HG02678 (cell line): ENCODE measurements around the gene RAB3B.
"Not testable (repeated sequence)": the region's sequence is repeated elsewhere in the genome, so short reads cannot be mapped to it uniquely, and the experiment has no call there.

Experiments used
- ATAC-seq: cut with Tn5 transposase; IDR thresholded peaks from one replicate; pipeline ENCODE4 v1.9.1; 2021; ENCODE audit warnings: mild to moderate bottlenecking, moderate library complexity; ENCODE audit not compliant: unreplicated experiment

Gene RAB3B

DNA sequence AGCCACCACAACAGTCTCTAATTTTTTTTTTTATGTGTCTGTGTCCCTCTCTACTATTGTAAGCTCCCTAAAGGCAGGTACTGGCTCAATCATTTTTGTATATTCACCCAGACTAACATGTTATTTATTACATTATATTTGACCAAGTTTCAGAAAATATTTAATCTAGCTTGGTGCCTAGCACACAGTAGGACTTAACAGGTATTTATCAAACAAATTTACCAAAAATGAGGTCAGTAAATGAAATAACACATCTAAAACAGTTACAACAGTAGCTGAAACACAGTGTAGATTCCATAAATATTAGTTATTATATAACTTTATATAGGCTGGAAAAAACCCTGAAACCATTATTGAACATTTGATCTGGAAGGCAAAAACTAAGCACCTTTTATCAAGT, 114.7 kb downstream of the RAB3B start:
- no peak for ATAC-seq

DNA sequence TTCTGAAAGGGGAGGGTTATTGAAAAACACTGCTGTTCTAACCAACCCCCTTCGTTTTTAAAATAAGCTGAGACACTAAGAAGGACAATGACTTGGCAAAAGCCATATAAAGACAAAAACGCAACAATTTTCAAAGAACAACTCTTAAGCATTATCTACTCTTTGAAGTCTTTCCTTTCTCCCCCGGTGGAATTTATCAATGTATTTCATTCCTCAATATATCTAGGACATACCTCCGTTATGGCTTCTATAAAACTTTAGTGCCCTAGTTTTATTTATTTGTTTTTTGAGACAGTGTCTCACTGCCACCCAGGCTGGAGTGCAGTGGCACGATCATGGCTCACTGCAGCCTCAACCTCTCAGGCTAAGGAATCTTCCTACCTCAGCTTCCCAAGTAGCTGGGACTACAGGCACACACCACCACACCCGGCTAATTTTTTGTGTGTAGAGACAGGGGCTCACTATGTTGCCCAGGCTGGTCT, 115.2 kb downstream of the RAB3B start:
- no peak for ATAC-seq

DNA sequence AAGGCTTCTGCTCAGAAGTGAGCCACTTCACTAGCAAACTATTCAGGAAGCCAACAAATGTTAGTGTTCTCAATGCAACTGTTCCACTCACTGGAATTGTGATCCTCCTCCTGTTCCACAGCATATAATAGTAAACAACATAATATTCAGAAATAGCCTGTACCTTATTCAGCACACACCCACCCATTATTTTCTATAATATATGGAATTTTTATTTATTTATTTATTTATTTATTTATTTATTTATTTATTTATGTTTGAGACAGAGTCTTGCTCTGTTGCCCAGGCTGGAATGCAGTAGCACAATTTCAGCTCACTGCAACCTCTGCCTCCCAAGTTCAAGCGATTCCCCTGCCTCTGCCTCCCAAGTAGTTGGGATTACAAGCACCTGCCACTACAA, 117.2 kb downstream of the RAB3B start:
- ATAC-seq = not testable (repeated sequence)

DNA sequence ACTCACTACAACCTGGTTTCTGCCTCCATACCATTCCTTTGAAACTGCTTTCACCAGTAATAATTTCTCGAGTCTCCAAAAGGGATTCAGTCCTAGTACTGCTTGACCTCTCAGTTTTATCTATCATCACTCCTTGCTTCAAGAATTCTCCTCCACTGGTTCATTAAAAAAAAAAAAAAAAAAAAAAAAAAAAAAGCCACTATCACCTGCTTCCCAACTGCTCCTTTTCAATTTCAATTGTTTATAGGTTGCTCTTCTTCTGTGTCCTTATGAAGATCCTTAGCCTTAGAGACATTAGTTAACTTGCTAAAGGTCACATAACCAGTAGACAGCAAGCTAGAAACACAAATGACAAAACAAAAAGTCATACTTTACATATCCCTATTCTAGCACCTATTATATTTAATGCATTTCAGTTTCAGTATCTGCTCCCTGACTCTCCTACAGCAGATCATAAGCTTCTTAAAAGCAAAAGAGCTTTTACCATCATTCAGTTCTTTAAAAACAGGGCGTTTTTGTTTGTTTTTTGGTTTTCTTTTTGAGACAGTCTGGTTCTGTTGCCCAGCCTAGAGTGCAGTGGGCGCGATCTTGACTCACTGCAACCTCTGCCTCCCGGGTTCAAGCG, 119.0 kb downstream of the RAB3B start:
- peak; percentile 56 for ATAC-seq

DNA sequence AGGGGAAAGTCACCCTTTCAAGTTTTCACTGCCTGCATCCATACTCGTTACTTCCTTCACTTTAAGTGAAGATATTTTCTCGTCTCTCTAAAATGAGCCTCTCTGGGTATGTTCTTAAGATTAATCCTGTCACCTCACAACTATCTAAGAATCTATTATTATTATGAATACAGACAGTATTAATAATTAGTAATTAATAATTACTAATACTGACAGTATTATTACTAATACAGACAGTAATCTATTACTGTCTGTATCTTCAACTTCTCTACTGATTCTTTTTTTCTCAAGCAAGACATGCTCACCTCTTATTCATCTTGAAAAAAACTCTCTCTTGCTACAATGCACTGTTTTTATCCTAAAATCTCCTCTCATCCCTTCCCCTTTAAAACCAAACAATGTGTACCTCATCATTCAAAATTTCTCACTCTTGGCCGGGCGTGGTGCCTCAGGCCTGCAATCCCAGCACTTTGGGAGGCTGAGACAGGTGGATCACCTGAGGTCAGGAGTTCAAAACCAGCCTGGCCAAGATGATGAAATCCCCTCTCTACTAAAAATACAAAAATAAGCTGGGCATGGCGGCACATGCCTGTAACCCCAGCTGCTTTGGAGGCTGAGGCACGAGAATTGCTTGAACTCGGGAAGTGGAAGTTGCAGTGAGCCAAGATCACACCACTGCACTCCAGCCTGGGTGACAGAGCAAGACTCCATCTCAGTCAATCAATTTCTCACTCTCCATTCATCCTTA, 119.7 kb downstream of the RAB3B start:
- ATAC-seq = no peak

DNA sequence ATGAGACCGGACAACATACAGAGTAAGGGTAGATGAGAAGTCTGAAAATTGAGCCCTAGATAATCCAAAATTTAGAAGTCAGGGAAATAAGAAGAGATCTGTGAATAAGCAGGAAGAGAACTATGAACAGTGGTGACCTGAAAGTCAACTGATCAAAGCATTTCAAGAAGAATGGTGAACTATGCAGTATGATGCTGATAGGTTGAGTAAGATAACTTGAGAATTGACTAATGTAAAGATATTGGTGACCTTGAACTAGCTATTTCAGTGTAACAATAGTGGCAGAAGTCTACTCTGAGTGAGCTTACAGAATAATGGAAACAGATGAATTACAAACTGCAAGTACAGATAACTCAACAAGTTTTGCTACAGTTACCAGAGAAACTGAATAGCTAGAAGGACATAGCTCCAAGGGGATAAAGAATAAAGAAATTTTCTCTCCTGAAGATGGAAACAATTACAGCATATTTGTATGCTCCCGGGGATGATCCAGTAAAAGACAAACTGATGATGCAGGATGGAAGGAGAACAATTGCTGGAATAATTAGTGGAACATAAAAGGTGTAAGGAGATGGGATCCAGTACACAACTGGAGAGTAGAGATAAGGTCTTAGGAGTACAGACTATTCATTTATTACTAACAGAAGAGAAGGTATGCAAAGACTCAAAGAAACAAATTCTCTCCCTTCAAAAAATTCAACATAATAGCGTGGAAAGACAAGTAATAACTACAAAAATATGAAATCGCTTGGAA, 122.8 kb downstream of the RAB3B start:
- no peak for ATAC-seq

DNA sequence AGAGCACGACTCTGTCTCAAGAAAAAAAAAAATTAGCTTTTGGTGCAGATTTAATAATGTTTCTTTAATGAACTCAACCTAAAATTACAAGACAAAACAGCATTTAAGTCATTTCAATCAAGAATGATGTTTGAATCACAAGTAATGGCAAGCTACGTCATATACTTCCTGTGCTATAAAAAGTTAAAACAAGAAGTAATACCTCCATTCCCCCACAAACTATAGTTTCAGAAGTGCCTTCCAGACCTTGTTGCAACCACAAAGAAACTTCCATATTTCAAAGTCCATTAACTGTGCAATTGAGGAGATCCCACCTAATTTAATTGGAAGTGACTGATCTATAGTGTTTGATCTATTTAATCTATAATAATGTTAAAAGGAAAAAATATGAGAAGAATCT, 127.1 kb downstream of the RAB3B start:
- ATAC-seq = peak; percentile 62

DNA sequence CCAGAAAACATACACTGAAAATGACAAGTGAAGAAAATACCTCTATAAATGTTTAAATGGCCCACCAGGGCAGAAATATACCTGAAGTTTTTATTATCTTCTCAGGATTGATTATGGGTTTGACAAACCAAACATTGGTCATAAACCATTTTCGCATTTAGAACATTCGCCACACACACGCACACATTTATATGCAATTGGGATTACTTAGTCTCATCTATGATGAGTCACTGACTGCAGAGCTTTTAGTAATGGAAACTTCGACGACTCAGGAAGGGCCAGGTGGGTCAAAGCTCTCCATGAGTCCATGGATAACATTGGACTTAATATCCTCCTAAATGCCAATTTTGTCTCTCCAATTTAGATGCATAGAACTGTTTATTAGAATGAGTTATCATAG, 128.8 kb downstream of the RAB3B start:
- no peak for ATAC-seq

DNA sequence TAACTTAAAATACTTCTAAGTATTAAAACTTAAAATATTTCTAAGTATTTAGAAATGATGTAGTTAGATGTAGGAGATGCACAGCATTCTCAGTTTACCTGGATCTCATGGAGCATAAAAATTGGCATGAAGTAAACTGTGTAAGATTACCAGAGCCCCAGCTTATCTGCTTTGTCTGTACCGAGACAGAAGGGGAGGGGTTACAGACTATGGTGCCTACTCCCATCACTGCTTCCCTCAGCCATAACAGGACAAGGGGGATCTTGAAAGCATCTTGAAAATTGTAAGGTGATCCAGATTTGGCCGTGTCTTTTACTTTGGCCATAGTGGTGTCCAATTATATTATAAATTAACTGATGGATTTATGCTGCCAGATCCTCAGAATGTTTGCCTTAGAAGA, 130.8 kb downstream of the RAB3B start:
- ATAC-seq = no peak

DNA sequence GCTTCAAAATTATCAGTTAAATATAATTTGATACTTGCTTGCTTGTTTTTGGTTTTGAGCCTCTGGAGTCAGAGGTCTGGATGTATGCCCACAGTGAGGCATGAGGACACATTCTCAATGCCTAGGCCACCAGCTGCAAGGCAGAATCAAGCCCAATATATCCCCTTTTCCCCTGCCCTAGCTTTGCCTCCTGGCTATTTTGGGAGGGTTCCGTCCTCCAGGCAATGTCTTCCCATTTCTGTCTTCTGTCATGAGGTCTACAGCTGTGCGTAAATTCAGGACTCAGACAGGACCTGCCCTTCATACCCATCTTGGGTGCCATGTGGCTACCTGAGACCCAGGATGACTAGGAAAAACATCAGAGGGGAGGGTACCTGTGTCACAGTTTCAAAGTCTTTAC, 131.2 kb downstream of the RAB3B start:
- ATAC-seq = no peak

DNA sequence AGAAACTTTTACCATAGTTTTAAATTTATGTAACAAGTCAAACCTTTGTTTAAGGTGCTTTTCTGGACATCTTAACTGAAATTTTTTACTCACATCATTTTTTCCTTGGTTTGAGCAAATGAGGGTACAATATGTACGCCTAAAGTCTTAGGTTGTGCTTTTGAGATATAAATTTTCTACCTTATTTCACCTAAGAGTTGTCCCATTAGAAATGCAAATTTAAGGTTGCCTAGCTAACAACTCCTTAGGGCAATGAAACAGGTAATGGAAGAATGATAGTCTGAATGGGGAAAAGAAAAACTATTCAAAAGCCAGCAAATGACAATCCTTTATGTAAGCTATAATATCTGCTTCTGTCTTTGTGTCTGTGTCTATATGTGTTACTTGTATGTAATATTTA, 131.6 kb downstream of the RAB3B start:
- no peak for ATAC-seq
